ENCODE data around the gene AFG1L.
A peak's percentile ranks its signal among the peaks of the same experiment; 100 is the strongest.
"Not testable (repeated sequence)": the region's sequence is repeated elsewhere in the genome, so short reads cannot be mapped to it uniquely, and the experiment has no call there.

AFG1L gene

GRCh38 chr6:108560463-108561308, 265.8 kb downstream of the AFG1L start, which contains the start of gene FOXO3:
Gene FOXO3 (plus strand): TSS chr6:108560917. CDS start chr6:108561209, 292 bp downstream.
- TF ChIP-seq CTCF (conservative IDR thresholded peaks at IDR 0.05; ENCODE audit: low read depth, low read length) = no peak
- no peak for DNase-seq (ENCODE audit: low read depth)
- peak within 1 kb of the TSS; percentile 89 for H3K4me3 ChIP-seq (ENCODE audit: low read length)

GRCh38 chr6:108561309-108561647, 266.4 kb downstream of the AFG1L start:
- DNase-seq (ENCODE audit: low read depth) = not testable (repeated sequence)
- H3K4me3 ChIP-seq (ENCODE audit: low read length) = peak overlapping the region; percentile 89

GRCh38 chr6:108561742-108562502, 267.1 kb downstream of the AFG1L start:
- H3K4me3 ChIP-seq (ENCODE audit: low read length) = peak overlapping the region; percentile 89
- DNase-seq (ENCODE audit: low read depth) = no peak
- no peak for TF ChIP-seq CTCF (conservative IDR thresholded peaks at IDR 0.05; ENCODE audit: low read depth, low read length)

GRCh38 chr6:108562503-108562993, 267.7 kb downstream of the AFG1L start:
- TF ChIP-seq CTCF (conservative IDR thresholded peaks at IDR 0.05; ENCODE audit: low read depth, low read length) = no peak
- H3K4me3 ChIP-seq (ENCODE audit: low read length) = peak overlapping the region; percentile 89
- DNase-seq (ENCODE audit: low read depth) = no peak

- TF ChIP-seq CTCF (conservative IDR thresholded peaks at IDR 0.05; ENCODE audit: low read depth, low read length) = no peak
- no peak for DNase-seq (ENCODE audit: low read depth)
- H3K4me3 ChIP-seq (ENCODE audit: low read length) = peak overlapping the region; percentile 89
Observed at GRCh38 chr6:108563292-108563691, 268.4 kb downstream of the AFG1L start.

GRCh38 chr6:108564178-108564577, 269.3 kb downstream of the AFG1L start:
- no peak for DNase-seq (ENCODE audit: low read depth)
- H3K4me3 ChIP-seq (ENCODE audit: low read length) = peak overlapping the region; percentile 89
- no peak for TF ChIP-seq CTCF (conservative IDR thresholded peaks at IDR 0.05; ENCODE audit: low read depth, low read length)

- DNase-seq (ENCODE audit: low read depth) = no peak
- TF ChIP-seq CTCF (conservative IDR thresholded peaks at IDR 0.05; ENCODE audit: low read depth, low read length) = no peak
- H3K4me3 ChIP-seq (ENCODE audit: low read length) = no peak overlapping the region
Observed at GRCh38 chr6:108565091-108565766, 270.4 kb downstream of the AFG1L start.
